Gastroesophageal sphincter (tissue), 3 donors: ENCODE measurements around the gene LRP11.

ENCODE experiments used
- EP300 ChIP-seq: sonication (generic); formaldehyde crosslinking; IDR thresholded peaks from one replicate; pipeline ENCODE4 v1.6.1; 2017; ENCODE audit warnings: antibody characterized with exemption, mild to moderate bottlenecking
- POLR2A ChIP-seq, 2 donors: fragments of 450-650 bp; IDR thresholded peaks; one replicate each; pipeline ENCODE4 v1.6.1; 2017; ENCODE audit warnings: antibody characterized with exemption in 2 of 2, mild to moderate bottlenecking in 2 of 2, moderate library complexity in 1 of 2
- POLR2AphosphoS5 ChIP-seq: sonication (generic); formaldehyde crosslinking; IDR thresholded peaks from one replicate; pipeline ENCODE4 v1.6.1; 2017; ENCODE audit warnings: antibody characterized with exemption
- TF ChIP-seq, protein P1 (sequence below), 4 experiments: fragments of 200-600 bp in 2 of 4; fragments of 450-650 bp in 2 of 4; sonication (generic) in 1 of 4; IDR thresholded peaks; one replicate each; pipeline ENCODE4 v1.5.1; 2017 to 2019; ENCODE audit warnings: antibody characterized with exemption in 4 of 4, mild to moderate bottlenecking in 2 of 4, moderate library complexity in 2 of 4

- TF ChIP-seq, protein P1, sequence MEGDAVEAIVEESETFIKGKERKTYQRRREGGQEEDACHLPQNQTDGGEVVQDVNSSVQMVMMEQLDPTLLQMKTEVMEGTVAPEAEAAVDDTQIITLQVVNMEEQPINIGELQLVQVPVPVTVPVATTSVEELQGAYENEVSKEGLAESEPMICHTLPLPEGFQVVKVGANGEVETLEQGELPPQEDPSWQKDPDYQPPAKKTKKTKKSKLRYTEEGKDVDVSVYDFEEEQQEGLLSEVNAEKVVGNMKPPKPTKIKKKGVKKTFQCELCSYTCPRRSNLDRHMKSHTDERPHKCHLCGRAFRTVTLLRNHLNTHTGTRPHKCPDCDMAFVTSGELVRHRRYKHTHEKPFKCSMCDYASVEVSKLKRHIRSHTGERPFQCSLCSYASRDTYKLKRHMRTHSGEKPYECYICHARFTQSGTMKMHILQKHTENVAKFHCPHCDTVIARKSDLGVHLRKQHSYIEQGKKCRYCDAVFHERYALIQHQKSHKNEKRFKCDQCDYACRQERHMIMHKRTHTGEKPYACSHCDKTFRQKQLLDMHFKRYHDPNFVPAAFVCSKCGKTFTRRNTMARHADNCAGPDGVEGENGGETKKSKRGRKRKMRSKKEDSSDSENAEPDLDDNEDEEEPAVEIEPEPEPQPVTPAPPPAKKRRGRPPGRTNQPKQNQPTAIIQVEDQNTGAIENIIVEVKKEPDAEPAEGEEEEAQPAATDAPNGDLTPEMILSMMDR (IDR thresholded peaks at IDR 0.05): no peak
- TF ChIP-seq POLR2A (IDR thresholded peaks at IDR 0.05) (no peak), EP300 (no peak), POLR2AphosphoS5 (no peak)
These were observed 23.9 kb upstream of the LRP11 start for GRCh38 chr6:149888093-149888492.
